HG03135 (cell line): ENCODE measurements around the gene COX14.
"Not testable (repeated sequence)": the region's sequence is repeated elsewhere in the genome, so short reads cannot be mapped to it uniquely, and the experiment has no call there.

Source experiments
- ATAC-seq: cut with Tn5 transposase; IDR thresholded peaks from one replicate; pipeline ENCODE4 v1.9.1; 2021; ENCODE audit warnings: mild to moderate bottlenecking, moderate library complexity; ENCODE audit not compliant: unreplicated experiment

The COX14 gene

GRCh38 chr12:50107416-50108268 is 4.4 kb upstream of the COX14 start:
- ATAC-seq, result no peak

- ATAC-seq, result no peak
Measured at GRCh38 chr12:50109319-50109718, 2.7 kb upstream of the COX14 start.

- ATAC-seq, result no peak
Measured at GRCh38 chr12:50110127-50110761, 1.8 kb upstream of the COX14 start.

GRCh38 chr12:50110762-50111351 is 1.2 kb upstream of the COX14 start:
- ATAC-seq, result no peak

- ATAC-seq, result no peak
Measured at GRCh38 chr12:50111395-50111692, 692 bp upstream of the COX14 start.

- ATAC-seq, result no peak
Measured at GRCh38 chr12:50112456-50113218, 601 bp downstream of the COX14 start.

- no peak for ATAC-seq
Measured at GRCh38 chr12:50117057-50117622, 5.1 kb downstream of the COX14 start.

GRCh38 chr12:50119387-50119786 is 7.4 kb downstream of the COX14 start:
- ATAC-seq, result no peak

GRCh38 chr12:50120521-50120920 is 8.5 kb downstream of the COX14 start:
- ATAC-seq, result no peak

- ATAC-seq, result no peak
Measured at GRCh38 chr12:50120953-50121352, 8.9 kb downstream of the COX14 start.

GRCh38 chr12:50121641-50122040 is 9.6 kb downstream of the COX14 start:
- no peak for ATAC-seq

GRCh38 chr12:50123203-50123602 is 11.2 kb downstream of the COX14 start:
- no peak for ATAC-seq

- ATAC-seq, result no peak
Measured at GRCh38 chr12:50127546-50127945, 15.5 kb downstream of the COX14 start.

GRCh38 chr12:50129290-50129689 is 17.3 kb downstream of the COX14 start:
- no peak for ATAC-seq

GRCh38 chr12:50132505-50133135 is 20.6 kb downstream of the COX14 start:
- ATAC-seq, result no peak

- no peak for ATAC-seq
Measured at GRCh38 chr12:50142993-50143392, 31.0 kb downstream of the COX14 start.

GRCh38 chr12:50145439-50145838 is 33.4 kb downstream of the COX14 start:
- ATAC-seq, result no peak

- no peak for ATAC-seq
Measured at GRCh38 chr12:50147281-50147680, 35.2 kb downstream of the COX14 start.

- ATAC-seq, result not testable (repeated sequence)
Measured at GRCh38 chr12:50148011-50148410, 36.0 kb downstream of the COX14 start.

GRCh38 chr12:50149311-50149710 is 37.3 kb downstream of the COX14 start:
- ATAC-seq, result no peak
